Endometrium (tissue), 2 donors: ENCODE results near the gene RBM20.

Source experiments
- FAIRE-seq: peaks from 2 replicates; lab custom pipeline; 2012; peaks lifted over from hg19 to GRCh38; lab: Jason Lieb, UNC
- donor health status: control.
- donor health status: control.

RBM20 gene

GRCh38 chr10:110789604-110790433 lies 145.7 kb downstream of the RBM20 start:
- FAIRE-seq: no peak

GRCh38 chr10:110790913-110791506 lies 146.9 kb downstream of the RBM20 start:
- FAIRE-seq: no peak

- no peak for FAIRE-seq
These were observed 147.5 kb downstream of the RBM20 start for GRCh38 chr10:110791541-110792073.

DNA sequence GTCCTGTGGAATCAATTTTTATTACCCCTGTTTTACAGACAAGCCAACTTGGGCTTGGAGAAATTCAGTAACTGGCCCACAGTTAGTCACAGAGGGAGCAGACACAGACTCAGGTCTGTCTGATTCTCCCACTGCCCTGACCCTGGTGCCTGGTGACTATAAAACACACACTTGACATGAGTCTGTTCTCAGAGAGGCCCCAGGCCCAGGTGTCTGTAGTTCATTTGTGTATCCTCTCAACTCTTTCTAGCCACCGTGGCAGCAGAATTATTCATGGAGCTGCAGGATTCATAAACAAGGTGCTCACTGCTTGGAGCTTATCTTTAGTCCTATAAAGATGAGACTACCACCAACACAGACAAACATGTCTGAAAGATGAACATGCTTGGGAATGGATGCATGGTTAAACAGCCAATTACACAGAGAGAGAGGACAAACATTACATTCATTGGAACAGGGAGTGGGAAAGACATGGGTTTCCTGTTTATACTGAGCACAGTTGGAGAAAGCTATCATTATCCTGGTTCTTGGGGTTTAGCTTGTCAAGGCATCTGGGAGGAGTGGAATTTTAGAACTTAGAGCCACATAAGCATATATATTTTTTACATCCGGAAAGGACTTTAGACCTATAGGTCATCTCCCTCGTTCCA lies 148.5 kb downstream of the RBM20 start:
- no peak for FAIRE-seq

GRCh38 chr10:110793128-110793812 lies 149.1 kb downstream of the RBM20 start:
- no peak for FAIRE-seq

DNA sequence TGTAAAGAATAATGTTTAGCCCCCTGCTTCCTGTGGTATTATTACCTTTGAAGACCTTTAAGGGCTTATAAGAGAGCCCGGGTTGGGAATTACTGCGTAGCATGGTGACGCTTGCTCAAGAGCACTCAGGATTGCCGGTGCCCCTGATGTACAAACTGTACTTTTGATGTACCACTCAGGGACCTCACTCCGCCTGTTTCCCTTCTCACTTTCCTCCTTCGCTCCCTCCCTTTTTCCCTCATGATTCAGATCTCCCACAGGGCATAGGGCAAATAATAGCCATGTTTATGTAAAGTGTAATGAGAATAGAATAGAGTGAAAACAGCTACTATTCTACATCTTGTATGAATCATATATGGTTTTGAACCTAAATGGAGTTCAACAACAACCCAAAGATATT lies 149.8 kb downstream of the RBM20 start:
- FAIRE-seq: no peak

DNA sequence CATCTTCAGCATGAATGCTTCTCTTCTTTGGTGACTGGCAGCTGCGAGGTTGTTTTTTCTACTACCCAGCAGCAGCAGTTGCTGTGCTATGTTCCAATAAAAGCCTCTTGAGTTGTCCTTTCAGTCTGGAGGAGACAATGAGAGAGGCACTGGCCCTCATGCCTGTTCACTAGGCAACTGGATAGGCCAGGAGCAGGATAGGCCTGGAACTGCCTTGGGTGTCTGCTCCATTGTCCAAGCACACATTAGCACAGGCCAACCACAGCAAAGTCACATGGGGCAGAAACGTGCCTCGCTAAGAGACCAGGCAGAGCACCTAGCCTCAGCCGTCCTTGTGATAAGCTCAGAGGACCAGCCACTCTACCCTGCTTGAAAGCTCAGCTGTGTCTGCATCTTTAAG lies 150.7 kb downstream of the RBM20 start:
- FAIRE-seq: no peak

GRCh38 chr10:110797416-110797815 lies 153.3 kb downstream of the RBM20 start:
- FAIRE-seq: no peak

- FAIRE-seq: no peak
These were observed 154.2 kb downstream of the RBM20 start for GRCh38 chr10:110798340-110798739.

DNA sequence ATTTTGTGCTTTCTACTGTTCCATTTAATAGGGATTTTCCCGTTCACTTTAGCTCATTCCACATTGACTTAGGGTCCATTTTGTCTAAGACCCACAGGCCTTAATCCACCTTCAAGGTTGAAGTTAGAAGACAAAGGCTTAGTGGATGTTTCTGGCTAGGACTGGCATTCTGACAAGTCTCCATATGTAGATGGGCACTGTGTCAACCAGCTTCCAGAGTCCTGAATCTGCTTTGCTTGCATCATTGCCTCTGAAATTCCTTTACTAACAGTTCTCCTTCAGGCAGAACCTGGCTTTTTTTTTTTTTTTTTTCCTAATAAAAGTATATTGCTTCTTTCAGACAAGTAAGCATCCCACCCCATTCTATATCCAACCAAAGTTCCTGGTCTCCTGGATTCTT lies 158.0 kb downstream of the RBM20 start:
- FAIRE-seq: no peak

- FAIRE-seq: no peak
These were observed 158.6 kb downstream of the RBM20 start for GRCh38 chr10:110802551-110803238.

DNA sequence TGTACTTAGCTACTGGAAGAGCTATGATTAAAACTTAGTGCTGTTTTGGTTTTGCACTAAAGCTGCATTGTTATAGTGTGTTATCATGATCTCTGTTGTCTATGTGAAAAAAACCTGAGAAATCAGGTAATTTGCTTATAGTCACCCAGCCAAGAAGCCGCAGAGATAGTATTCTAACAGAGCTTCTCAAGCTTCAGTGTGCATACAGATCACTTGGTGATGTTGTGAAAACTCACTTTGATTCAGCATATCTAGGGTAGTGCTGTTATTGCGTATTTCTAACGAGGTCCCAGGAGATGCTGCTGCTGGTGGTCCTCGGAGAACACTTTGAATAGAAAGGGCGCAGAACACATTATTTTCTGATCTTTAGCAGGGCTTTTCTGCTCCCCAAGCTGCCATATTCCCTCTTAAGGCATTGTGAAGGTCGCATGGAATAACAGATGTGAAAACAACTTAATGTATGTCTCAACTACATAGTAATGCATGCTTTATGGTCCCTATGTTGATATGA lies 159.2 kb downstream of the RBM20 start:
- no peak for FAIRE-seq

DNA sequence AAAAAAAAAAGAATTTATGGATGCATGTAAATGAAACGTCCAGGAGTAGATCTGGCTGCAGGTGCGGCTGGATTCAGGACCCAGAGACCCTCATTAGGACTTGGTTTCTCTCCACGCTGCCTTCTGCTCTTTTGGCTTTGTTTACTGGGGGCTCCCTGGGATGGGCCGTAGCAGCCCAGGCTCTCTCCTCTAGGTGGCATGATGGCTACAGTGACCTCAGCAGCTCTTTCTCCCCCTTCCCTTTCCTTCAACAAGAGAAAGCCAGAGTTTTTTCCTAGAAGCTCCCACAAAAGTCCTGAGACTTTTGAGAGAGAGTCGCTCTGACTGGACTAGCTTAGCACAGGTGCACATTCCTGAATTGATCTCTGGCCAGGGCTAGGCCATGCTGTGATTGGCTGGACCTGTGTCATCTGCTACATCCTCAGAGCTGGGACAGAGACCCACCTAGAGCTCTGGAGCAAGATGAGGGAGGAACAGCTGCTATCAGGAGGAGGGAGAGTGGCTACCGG lies 159.7 kb downstream of the RBM20 start:
- no peak for FAIRE-seq

GRCh38 chr10:110804376-110804775 lies 160.2 kb downstream of the RBM20 start:
- FAIRE-seq: no peak

- FAIRE-seq: no peak
These were observed 161.2 kb downstream of the RBM20 start for GRCh38 chr10:110805292-110805691.

GRCh38 chr10:110806335-110806734 lies 162.2 kb downstream of the RBM20 start:
- no peak for FAIRE-seq

GRCh38 chr10:110808123-110808522 lies 164.0 kb downstream of the RBM20 start:
- no peak for FAIRE-seq

DNA sequence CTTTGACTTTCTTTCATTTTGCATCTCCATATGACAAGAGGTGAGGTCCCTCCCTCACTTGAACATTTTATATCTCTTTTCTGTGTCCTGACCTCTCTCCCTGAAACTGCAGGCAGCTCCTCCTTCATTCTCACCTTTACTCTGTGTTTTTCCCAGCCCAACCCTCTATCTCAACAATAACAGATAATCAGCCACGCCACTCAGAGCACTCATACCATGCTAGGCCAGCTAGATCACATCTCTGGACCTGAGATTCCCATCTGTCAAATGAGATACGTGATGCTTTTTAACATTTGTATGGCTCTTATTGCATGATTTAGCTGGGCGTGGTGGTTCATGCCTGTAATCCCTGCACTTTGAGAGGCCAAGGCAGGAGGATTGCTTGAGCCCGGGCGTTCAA lies 164.5 kb downstream of the RBM20 start:
- no peak for FAIRE-seq

DNA sequence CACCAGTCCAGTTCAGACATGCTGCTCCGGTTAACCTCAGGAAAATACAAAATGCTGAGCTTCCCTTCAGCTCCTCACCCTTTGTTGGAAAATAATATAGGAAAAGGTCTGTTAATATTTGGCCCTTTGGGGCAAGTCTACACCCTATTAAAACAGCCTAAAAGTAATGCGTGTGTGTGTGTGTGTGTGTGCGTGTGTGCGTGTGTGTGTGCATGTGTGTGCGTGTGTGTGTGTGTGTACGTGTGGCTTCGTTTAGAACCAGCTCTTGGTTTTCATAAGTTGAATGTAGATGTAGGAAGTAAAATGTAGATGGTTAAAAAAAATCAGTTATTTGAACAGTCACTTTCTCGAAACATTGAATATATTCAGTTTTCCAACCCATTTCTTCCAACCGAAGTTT lies 166.5 kb downstream of the RBM20 start:
- FAIRE-seq: no peak

DNA sequence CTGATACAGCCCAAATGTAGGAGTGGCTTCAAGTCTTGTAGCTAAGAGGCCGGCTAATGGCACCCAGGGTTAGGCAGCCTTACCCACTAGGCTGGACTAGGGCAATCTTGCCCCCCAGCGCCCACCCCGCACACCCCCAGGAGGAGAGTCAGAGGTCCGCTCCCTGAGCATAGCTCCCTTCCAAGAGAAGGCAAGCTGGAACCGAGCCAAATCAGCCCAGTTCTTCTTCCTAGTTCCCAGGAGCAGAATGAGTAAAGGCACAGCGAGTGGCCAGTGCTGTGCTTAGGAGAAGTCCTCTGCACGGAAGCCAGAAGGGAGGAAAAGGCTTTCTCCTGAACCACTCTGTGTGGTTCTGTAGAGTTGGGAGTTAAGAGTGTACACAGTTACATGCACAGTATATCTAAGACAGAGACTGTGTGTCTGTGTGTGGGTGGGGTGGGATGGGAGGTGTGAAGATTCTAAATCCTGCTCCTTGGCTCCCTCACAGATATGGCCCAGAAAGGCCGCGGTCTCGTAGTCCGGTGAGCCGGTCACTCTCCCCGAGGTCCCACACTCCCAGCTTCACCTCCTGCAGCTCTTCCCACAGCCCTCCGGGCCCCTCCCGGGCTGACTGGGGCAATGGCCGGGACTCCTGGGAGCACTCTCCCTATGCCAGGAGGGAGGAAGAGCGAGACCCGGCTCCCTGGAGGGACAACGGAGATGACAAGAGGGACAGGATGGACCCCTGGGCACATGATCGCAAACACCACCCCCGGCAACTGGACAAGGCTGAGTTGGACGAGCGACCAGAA lies 167.8 kb downstream of the RBM20 start:
- no peak for FAIRE-seq

DNA sequence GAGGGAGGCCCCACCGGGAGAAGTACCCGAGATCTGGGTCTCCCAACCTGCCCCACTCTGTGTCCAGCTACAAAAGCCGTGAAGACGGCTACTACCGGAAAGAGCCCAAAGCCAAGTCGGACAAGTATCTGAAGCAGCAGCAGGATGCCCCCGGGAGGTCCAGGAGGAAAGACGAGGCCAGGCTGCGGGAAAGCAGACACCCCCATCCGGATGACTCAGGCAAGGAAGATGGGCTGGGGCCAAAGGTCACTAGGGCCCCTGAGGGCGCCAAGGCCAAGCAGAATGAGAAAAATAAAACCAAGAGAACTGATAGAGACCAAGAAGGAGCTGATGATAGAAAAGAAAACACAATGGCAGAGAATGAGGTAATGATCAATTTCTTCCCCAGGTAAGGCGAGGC lies 168.4 kb downstream of the RBM20 start:
- FAIRE-seq: no peak
